Measurements from ENCODE around the gene AFM.

AFM gene

DNA sequence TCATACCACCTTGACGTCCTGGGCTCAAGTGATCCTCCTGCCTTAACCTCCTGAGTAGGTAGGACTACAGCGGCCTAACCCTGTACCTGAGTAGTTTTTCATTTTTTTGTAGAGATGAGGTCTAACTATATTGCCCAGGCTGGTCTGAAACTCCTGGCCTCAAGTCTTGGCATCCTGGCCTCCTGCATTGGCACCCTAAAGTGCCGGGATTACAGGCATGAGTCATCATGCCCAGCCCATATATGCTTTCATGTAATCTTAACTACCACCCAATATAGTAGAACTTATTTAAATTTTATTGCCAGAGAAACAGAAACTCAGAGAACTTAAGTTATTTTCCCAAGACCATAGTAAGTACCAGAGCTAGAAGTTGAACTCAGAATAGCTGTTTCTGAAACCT lies 27.1 kb downstream of the AFM start:
- H3K36me3 ChIP-seq = no peaks in the 10 kb centered on the region
- no peaks in the 10 kb centered on the region for H3K4me1 ChIP-seq
- TF ChIP-seq, protein P1, sequence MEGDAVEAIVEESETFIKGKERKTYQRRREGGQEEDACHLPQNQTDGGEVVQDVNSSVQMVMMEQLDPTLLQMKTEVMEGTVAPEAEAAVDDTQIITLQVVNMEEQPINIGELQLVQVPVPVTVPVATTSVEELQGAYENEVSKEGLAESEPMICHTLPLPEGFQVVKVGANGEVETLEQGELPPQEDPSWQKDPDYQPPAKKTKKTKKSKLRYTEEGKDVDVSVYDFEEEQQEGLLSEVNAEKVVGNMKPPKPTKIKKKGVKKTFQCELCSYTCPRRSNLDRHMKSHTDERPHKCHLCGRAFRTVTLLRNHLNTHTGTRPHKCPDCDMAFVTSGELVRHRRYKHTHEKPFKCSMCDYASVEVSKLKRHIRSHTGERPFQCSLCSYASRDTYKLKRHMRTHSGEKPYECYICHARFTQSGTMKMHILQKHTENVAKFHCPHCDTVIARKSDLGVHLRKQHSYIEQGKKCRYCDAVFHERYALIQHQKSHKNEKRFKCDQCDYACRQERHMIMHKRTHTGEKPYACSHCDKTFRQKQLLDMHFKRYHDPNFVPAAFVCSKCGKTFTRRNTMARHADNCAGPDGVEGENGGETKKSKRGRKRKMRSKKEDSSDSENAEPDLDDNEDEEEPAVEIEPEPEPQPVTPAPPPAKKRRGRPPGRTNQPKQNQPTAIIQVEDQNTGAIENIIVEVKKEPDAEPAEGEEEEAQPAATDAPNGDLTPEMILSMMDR (IDR thresholded peaks at IDR 0.05) = no peak
- no peak overlapping the region for H3K27ac ChIP-seq
- H3K4me3 ChIP-seq = no peak overlapping the region
- H3K27me3 ChIP-seq = no peaks in the 10 kb centered on the region
- no peaks in the 10 kb centered on the region for H3K9me3 ChIP-seq
- DNase-seq = no peak
- intact Hi-C loops (cut with DNase I; ENCODE audit: low total_unique reads) = no loop called here

DNA sequence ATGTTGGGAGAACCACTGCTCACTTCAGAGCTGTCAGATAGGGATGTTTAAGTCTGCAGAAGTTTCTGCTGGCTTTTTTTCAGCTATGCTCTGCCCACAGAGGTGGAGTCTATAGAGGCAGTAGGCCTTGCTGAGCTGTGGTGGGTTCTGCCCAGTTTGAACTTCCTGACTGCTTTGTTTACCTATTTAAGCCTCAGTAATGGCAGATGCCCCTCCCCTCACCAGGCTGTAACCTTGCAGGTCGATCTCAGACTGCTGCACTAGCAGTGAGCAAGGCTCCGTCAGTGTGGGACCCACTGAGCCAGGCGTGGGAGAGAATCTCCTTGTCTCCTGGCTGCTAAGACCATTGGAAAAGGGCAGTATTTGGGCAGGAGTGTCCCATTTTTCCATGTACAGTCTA lies 36.8 kb downstream of the AFM start:
- DNase-seq = no peak
- no peaks in the 10 kb centered on the region for H3K9me3 ChIP-seq
- no peak overlapping the region for H3K4me3 ChIP-seq
- intact Hi-C loops (cut with DNase I; ENCODE audit: low total_unique reads) = no loop called here
- H3K27ac ChIP-seq = no peak overlapping the region
- peaks cover 0 to 15% (median 2%) of the 10 kb centered on the region in 4 donors for H3K4me1 ChIP-seq
- no peaks in the 10 kb centered on the region for H3K36me3 ChIP-seq
- TF ChIP-seq, protein P1 (IDR thresholded peaks at IDR 0.05) = no peak
- H3K27me3 ChIP-seq = no peaks in the 10 kb centered on the region

DNA sequence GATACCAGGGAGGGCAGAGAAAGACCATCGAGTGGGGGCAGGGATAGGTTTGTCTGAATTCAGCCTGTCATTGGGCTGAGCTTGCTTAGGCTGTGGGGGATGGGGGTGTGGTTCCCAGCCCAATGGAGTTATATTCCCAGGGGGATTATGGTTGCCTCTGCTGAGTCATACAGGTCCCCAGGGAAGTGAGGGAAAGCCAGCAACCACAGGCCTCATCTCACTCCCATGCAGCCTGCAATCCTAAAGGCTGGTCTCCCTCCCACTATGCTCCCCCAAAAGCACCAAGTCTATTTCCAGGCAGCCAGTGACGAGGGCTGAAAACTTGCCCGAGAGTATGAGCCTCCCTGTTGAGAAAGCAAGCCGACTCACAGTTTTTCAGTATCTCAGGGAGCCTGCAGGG lies 39.3 kb downstream of the AFM start:
- H3K9me3 ChIP-seq = no peaks in the 10 kb centered on the region
- intact Hi-C loops (cut with DNase I; ENCODE audit: low total_unique reads) = no loop called here
- no peak overlapping the region for H3K4me3 ChIP-seq
- peaks cover 0 to 15% (median 2%) of the 10 kb centered on the region in 4 donors for H3K4me1 ChIP-seq
- DNase-seq = peak in 1 of 2 donors; percentile 64
- H3K27ac ChIP-seq = no peak overlapping the region
- no peaks in the 10 kb centered on the region for H3K27me3 ChIP-seq
- TF ChIP-seq, protein P1 (IDR thresholded peaks at IDR 0.05) = no peak
- no peaks in the 10 kb centered on the region for H3K36me3 ChIP-seq

DNA sequence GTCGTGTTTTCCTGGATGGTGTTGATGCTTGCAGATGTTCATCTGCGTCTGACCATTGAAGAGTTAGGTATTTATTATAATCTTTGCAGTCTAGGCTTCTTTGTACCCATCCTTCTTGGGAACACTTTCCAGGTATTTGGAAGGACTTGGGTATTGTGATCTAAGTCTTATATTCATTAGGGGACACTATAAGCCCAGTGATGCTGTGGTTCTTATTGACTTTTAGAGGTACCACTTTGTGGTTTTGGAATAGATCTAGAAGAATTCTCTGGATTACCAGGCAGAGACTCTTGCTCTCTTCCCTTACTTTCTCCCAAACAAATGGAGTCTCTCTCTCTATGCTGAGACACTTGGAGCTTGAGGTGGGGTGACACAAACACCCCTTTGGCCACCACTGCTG lies 41.6 kb downstream of the AFM start:
- Histone ChIP-seq H3K4me1 (peaks cover 0 to 15% (median 2%) of the 10 kb centered on the region in 4 donors), H3K27ac (no peak overlapping the region), H3K9me3 (no peaks in the 10 kb centered on the region), H3K36me3 (no peaks in the 10 kb centered on the region), H3K4me3 (no peak overlapping the region), H3K27me3 (no peaks in the 10 kb centered on the region)
- intact Hi-C loops (cut with DNase I; ENCODE audit: low total_unique reads) = no loop called here
- DNase-seq = no peak
- TF ChIP-seq, protein P1 (IDR thresholded peaks at IDR 0.05) = no peak

DNA sequence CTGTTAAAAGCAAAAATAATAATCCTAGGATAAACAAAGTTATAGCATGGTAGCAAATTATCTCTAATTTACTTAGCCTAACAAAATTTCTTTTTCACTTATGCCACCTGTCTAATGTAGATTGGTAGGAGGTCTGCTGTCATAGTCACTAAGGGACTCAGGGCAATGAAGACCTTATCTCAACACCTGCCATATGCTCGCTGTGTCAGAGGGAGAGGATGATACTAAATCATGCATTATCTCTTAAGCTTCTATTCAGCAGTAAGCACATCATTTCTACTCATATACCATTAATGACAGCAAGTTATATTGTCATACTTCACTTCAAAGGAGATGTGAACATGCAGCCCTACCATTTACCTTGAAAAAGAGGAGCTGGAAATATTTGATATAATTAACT lies 44.1 kb downstream of the AFM start:
- DNase-seq = no peak
- H3K9me3 ChIP-seq = no peaks in the 10 kb centered on the region
- H3K36me3 ChIP-seq = no peaks in the 10 kb centered on the region
- H3K4me1 ChIP-seq = peaks cover 0 to 15% (median 2%) of the 10 kb centered on the region in 4 donors
- H3K27me3 ChIP-seq = no peaks in the 10 kb centered on the region
- intact Hi-C loops (cut with DNase I; ENCODE audit: low total_unique reads) = no loop called here
- no peak overlapping the region for H3K4me3 ChIP-seq
- no peak overlapping the region for H3K27ac ChIP-seq
- TF ChIP-seq, protein P1 (IDR thresholded peaks at IDR 0.05) = no peak

DNA sequence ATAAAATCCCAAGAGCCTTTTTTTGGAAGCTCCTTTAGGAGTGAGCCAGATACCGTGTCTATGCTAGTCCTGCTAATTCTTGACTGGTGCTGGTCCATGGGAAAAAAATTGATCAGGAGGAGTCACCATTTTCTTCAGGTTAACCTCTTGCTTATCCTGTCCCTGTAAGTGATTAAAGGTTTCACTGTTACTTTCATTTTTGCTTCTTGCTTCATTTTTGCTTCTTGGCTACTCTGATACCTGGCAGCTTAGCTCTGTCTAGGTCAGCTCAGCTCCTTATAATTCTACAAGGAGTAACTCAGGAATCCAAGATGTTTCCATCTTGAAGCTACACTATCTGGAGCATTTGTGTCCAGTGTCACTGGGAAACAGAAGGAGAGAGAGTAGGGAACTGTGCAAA lies 45.7 kb downstream of the AFM start:
- H3K27me3 ChIP-seq = no peaks in the 10 kb centered on the region
- no peak overlapping the region for H3K27ac ChIP-seq
- intact Hi-C loops (cut with DNase I; ENCODE audit: low total_unique reads) = no loop called here
- TF ChIP-seq, protein P1 (IDR thresholded peaks at IDR 0.05) = no peak
- no peaks in the 10 kb centered on the region for H3K9me3 ChIP-seq
- H3K4me3 ChIP-seq = no peak overlapping the region
- H3K36me3 ChIP-seq = no peaks in the 10 kb centered on the region
- DNase-seq = no peak
- H3K4me1 ChIP-seq = no peaks in the 10 kb centered on the region
